Measurements from ENCODE around the gene SRD5A1.

SRD5A1 gene

GRCh38 chr5:6593148-6594016 lies 39.9 kb upstream of the SRD5A1 start:
- CTCF ChIA-PET, result no interaction called here
- no peak overlapping the region for H3K4me3 ChIP-seq (ENCODE audit: low read depth, low read length)
- no peak for TF ChIP-seq CTCF (IDR thresholded peaks at IDR 0.05; ENCODE audit: insufficient read depth, low read length, missing control alignments)
- no peak for DNase-seq (ENCODE audit: low read depth, low spot score)
- POLR2A ChIA-PET, result no interaction called here

GRCh38 chr5:6594066-6594465 lies 39.2 kb upstream of the SRD5A1 start:
- ChIA-PET POLR2A (no interaction called here), CTCF (no interaction called here)
- no peak for DNase-seq (ENCODE audit: low read depth, low spot score)
- TF ChIP-seq CTCF (IDR thresholded peaks at IDR 0.05; ENCODE audit: insufficient read depth, low read length, missing control alignments), result no peak
- H3K4me3 ChIP-seq (ENCODE audit: low read depth, low read length), result no peak overlapping the region

GRCh38 chr5:6595405-6595804 lies 37.8 kb upstream of the SRD5A1 start:
- POLR2A ChIA-PET, result no interaction called here
- H3K4me3 ChIP-seq (ENCODE audit: low read depth, low read length), result no peak overlapping the region
- CTCF ChIA-PET, result no interaction called here
- no peak for DNase-seq (ENCODE audit: low read depth, low spot score)
- no peak for TF ChIP-seq CTCF (IDR thresholded peaks at IDR 0.05; ENCODE audit: insufficient read depth, low read length, missing control alignments)

GRCh38 chr5:6596388-6596787 lies 36.9 kb upstream of the SRD5A1 start:
- CTCF ChIA-PET, result no interaction called here
- DNase-seq (ENCODE audit: low read depth, low spot score), result no peak
- no peak for TF ChIP-seq CTCF (IDR thresholded peaks at IDR 0.05; ENCODE audit: insufficient read depth, low read length, missing control alignments)
- POLR2A ChIA-PET, result no interaction called here
- no peak overlapping the region for H3K4me3 ChIP-seq (ENCODE audit: low read depth, low read length)

- no peak for TF ChIP-seq CTCF (IDR thresholded peaks at IDR 0.05; ENCODE audit: insufficient read depth, low read length, missing control alignments)
- no peak for DNase-seq (ENCODE audit: low read depth, low spot score)
- ChIA-PET POLR2A (no interaction called here), CTCF (no interaction called here)
- H3K4me3 ChIP-seq (ENCODE audit: low read depth, low read length), result no peak overlapping the region
These were observed 35.7 kb upstream of the SRD5A1 start for GRCh38 chr5:6597557-6597956.

- TF ChIP-seq CTCF (IDR thresholded peaks at IDR 0.05; ENCODE audit: insufficient read depth, low read length, missing control alignments), result no peak
- no peak overlapping the region for H3K4me3 ChIP-seq (ENCODE audit: low read depth, low read length)
- ChIA-PET CTCF (no interaction called here), POLR2A (interaction anchor here (0.6 kb wide), 1 partner anchor 14 kb away, joined by 3 read pairs; no protein-coding TSS in a partner anchor)
- DNase-seq (ENCODE audit: low read depth, low spot score), result no peak
These were observed 34.8 kb upstream of the SRD5A1 start for GRCh38 chr5:6598351-6598900.
